GM19099 (cell line): ENCODE measurements around the gene EPAS1.

Source experiments
- POLR2A ChIP-seq: IDR thresholded peaks from 3 replicates; pipeline ENCODE4 v1.6.1; 2011; ENCODE audit warnings: low read depth; ENCODE audit not compliant: insufficient read length; ENCODE audit errors: extremely low read depth

The EPAS1 gene

DNA sequence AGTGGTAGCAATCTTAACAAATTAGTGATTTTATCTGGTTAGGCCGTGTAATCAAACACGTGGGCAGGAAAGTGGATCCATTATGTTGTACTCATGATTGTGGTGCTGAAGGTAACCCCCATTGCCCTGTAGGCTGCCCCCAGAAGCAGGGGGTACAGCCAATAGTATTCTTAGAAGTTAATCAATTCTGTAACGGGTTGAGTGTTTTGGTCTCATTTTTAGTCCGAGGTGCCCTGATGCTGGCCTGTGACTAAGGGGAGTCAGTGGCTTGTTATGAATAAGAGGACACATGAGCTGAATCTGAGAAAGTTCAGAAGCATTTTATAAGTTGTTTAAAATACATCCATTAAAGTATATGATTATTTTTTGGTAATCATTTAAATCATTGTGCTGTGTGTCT lies 8.6 kb downstream of the EPAS1 start:
- TF ChIP-seq POLR2A, result no peak

DNA sequence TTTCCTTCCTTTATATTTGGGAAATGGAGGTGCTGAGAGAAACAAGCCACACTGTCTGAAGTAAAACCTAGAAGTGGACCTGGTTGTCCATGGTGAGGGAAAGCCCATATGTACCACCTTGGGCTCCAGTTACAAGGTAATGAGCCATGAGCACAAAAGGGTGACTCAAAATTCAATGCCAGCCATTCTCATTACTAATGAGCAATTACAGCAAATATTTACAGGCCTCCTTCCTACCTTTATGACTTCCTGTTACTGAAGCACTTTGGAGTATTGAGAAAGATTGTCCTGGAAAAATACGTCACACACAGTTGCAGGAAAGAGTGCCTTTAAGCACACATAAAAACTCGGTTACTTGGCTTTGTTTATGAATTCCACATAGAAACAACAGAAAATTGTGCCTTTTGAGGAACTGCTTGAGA lies 9.1 kb downstream of the EPAS1 start:
- TF ChIP-seq POLR2A, result no peak

- TF ChIP-seq POLR2A, result no peak
These were observed 9.9 kb downstream of the EPAS1 start for GRCh38 chr2:46306988-46307655.

DNA sequence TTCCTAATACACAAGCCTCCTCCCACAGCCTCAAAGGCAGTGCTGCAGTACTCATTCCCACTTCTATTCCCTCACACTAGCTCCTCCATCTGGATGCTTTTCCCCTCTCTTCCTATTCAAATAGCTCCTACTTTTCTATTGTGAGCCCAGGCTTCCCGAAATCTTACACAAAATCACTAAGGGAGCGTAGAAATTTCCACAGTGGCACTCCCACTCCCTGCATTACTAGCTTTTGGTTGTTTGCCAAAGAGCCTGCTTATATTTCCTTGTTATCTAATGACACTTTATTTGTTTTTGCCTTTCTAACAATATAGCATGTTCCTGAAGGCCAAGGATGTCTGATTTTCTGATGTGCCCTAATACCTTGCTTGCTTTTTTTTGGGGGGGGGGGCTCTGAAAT lies 10.9 kb downstream of the EPAS1 start:
- no peak for TF ChIP-seq POLR2A

- no peak for TF ChIP-seq POLR2A
These were observed 11.4 kb downstream of the EPAS1 start for GRCh38 chr2:46308629-46309028.

GRCh38 chr2:46309052-46309953 lies 12.1 kb downstream of the EPAS1 start:
- TF ChIP-seq POLR2A, result no peak

- no peak for TF ChIP-seq POLR2A
These were observed 13.2 kb downstream of the EPAS1 start for GRCh38 chr2:46310446-46310845.

DNA sequence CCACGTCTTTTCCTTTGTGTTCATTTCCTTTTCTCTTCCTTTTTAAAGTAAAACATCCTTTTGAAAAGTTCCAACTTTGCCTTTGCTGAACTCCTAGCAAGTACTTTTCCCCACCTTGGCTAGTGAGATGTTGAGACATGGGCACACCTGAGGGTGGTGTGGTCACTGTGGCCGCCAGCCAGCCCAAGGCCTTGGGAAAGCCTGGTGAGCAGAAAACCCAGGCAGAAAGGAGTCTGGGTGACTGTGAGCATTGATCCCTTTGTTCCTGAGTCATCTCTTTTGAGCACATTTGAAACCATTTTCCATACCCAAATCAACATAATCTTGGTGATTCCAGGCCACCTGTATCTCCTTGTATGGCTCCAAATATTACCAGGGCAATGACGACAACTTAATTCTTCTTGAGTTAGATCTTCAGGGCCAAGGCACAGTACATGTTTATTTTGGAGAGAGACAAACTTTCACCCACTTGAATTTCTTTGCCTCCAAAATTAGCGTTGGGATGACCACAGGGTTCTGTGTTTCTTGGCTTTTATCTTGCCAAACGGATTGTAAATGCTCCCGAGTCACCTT lies 14.5 kb downstream of the EPAS1 start:
- no peak for TF ChIP-seq POLR2A

DNA sequence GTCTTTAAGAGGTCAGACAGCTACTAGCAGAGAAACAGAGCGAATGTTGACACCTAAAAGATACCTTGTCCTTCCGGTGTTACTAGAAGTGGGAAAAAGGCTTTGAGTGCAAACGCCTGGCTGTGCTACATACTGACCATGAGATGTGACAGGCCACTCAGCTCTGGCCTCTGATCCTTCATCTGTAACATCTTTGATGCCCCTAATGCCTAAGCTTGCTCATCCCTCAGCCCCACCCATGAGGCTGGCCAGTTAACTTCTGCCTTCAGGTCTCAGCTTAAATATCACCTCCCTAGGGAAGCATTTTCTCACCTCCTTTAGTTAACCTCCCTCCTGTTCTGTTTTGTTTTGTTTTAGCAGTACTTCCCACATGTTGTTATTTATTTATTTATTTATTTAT lies 15.9 kb downstream of the EPAS1 start:
- no peak for TF ChIP-seq POLR2A

- TF ChIP-seq POLR2A, result no peak
These were observed 17.0 kb downstream of the EPAS1 start for GRCh38 chr2:46314065-46314835.

DNA sequence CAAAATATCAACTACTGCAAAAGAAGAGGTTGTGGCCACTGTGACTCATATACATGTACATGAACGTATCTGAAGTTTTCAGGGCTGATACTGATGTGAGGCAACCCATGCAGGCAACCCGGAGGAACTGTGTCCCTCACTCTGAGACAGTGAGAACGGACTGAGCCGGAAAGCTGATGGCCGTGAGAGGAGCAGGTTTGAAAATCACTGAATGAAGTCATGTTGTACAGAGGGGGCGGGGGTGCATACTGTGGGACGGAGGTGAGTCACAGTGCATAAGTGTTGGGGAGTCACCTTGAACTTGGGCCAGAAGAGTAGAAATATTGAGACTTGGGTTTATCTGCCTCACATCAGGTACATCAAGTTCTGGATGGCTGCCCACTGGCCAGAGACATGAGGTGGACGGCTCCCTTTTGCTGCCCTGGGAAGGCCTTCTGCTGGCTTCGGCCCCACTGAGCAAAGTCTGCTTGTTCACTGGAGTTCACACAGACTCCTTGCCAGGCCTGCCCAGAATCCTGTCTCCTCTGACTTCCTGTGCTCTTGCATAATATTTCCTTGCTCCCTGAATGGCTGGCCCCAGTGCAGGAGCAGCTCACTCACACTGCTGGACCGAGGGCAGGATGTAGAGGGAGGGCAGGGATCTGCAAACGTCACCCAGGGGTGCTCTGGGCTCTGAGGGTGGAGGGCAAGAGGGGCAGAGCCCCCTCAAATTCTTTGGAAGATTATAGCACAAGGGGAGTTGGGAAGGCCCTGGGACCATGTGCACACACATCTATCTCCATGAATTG lies 18.1 kb downstream of the EPAS1 start:
- no peak for TF ChIP-seq POLR2A

- TF ChIP-seq POLR2A, result no peak
These were observed 19.9 kb downstream of the EPAS1 start for GRCh38 chr2:46317094-46317486.

- TF ChIP-seq POLR2A, result no peak
These were observed 21.6 kb downstream of the EPAS1 start for GRCh38 chr2:46318579-46319460.
